Neural progenitor cell (in vitro differentiated cells): Measurements from ENCODE around the gene SDK2. TPM values are rescaled to one million over a fixed set of nuclear protein-coding genes. Genes with fewer than 3 reads are reported as not detected.
"Not testable (repeated sequence)": the region's sequence is repeated elsewhere in the genome, so short reads cannot be mapped to it uniquely, and the experiment has no call there.

Experiments used
- DNase-seq: peaks from one replicate; pipeline ENCODE4 v3.0.0-alpha.2; 2016; ENCODE audit warnings: low spot score
- H2AFZ ChIP-seq: fragments of 200-600 bp; sonication (generic); replicated peaks from 2 replicates; pipeline ENCODE4 v1.6.1; 2016; ENCODE audit warnings: antibody characterized with exemption
- H3F3A ChIP-seq: fragments of 200-600 bp; sonication (generic); 2 replicates; pipeline ENCODE4 v1.6.1; 2016; ENCODE audit warnings: antibody characterized with exemption, low read depth
- H3K27ac ChIP-seq: fragments of 200-600 bp; sonication (generic); 2 replicates; pipeline ENCODE4 v1.5.1; 2016; ENCODE audit warnings: mild to moderate bottlenecking
- H3K27me3 ChIP-seq: fragments of 200-600 bp; sonication (generic); 2 replicates; pipeline ENCODE4 v1.6.1; 2016; ENCODE audit warnings: mild to moderate bottlenecking, moderate library complexity
- H3K36me3 ChIP-seq: fragments of 200-600 bp; sonication (generic); 2 replicates; pipeline ENCODE4 v1.5.1; 2016
- H3K4me1 ChIP-seq: fragments of 200-600 bp; sonication (generic); 2 replicates; pipeline ENCODE4 v1.6.1; 2016; ENCODE audit warnings: mixed run types
- H3K4me2 ChIP-seq: fragments of 200-600 bp; sonication (generic); 2 replicates; pipeline ENCODE4 v1.6.1; 2016
- H3K4me3 ChIP-seq: fragments of 200-600 bp; sonication (generic); 2 replicates; pipeline ENCODE4 v1.5.1; 2016
- H3K79me2 ChIP-seq: fragments of 200-600 bp; sonication (generic); 2 replicates; pipeline ENCODE4 v1.6.1; 2016; ENCODE audit warnings: low read depth
- H3K9ac ChIP-seq: fragments of 200-600 bp; sonication (generic); 2 replicates; pipeline ENCODE4 v1.6.1; 2016
- H3K9me3 ChIP-seq: fragments of 200-600 bp; sonication (generic); 2 replicates; pipeline ENCODE4 v1.5.1; 2016; ENCODE audit warnings: low read depth
- H4K20me1 ChIP-seq: fragments of 200-600 bp; sonication (generic); 2 replicates; pipeline ENCODE4 v1.6.1; 2016; ENCODE audit warnings: low read depth
- H3K27ac Mint-ChIP-seq: 3 replicates; pipeline ENCODE4 v1.8.0; 2021; ENCODE audit warnings: mixed read lengths
- H3K27me3 Mint-ChIP-seq: 2 replicates; pipeline ENCODE4 v1.8.0; 2022; ENCODE audit warnings: low read depth, mild to moderate bottlenecking, inconsistent platforms, moderate library complexity, mixed read lengths; ENCODE audit not compliant: insufficient read depth
- H3K36me3 Mint-ChIP-seq: 3 replicates; pipeline ENCODE4 v1.8.0; 2021; ENCODE audit warnings: mixed read lengths
- H3K4me1 Mint-ChIP-seq: 3 replicates; pipeline ENCODE4 v1.8.0; 2021; ENCODE audit warnings: mixed read lengths
- H3K4me3 Mint-ChIP-seq: 3 replicates; pipeline ENCODE4 v1.8.0; 2021; ENCODE audit warnings: mild to moderate bottlenecking, moderate library complexity, mixed read lengths
- H3K9me3 Mint-ChIP-seq: 3 replicates; pipeline ENCODE4 v1.8.0; 2020; ENCODE audit warnings: mixed read lengths
- EZH2 ChIP-seq: fragments of 200-600 bp; sonication (generic); IDR thresholded peaks from 2 replicates; pipeline ENCODE4 v1.6.1; 2017; ENCODE audit warnings: antibody characterized with exemption, mild to moderate bottlenecking, moderate library complexity
- EZH2phosphoT487 ChIP-seq: fragments of 200-600 bp; sonication (generic); IDR thresholded peaks from 2 replicates; pipeline ENCODE4 v1.6.1; 2017; ENCODE audit warnings: antibody characterized with exemption
- total RNA-seq: library from RNA; depleted of rRNA; stranded (reverse); fragments of >200 nt; gene quantifications from 2 replicates; pipeline ENCODE4 v1.2.3, GENCODE V29; 2015; ENCODE audit warnings: low replicate concordance
- TF ChIP-seq, protein P1 (sequence below): fragments of 200-600 bp; sonication (generic); IDR thresholded peaks from 2 replicates; pipeline ENCODE4 v1.5.1; 2017; ENCODE audit warnings: antibody characterized with exemption, mild to moderate bottlenecking

SDK2 gene
- total RNA-seq, 1 donor from 2014 or later = 15.3 TPM

DNA sequence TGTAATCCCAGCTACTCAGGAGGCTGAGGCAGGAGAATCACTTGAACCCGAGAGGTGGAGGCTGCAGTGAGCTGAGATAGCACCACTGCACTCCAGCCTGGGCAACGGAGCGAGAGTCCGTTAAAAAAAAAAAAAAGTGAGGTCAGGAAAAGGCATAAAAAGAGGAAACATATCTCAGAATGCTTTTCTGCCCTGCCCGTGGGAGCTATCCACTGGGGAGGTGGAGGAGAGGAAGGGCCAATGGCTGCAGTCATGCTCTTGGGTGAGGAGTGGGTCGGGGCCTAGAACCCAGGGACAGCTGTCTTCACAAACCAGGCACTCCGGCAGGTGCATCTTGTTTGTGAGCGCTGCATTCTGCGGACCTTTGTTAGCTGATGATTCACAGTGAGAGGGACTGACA lies 272.4 kb downstream of the SDK2 start:
- H3K9me3 ChIP-seq = no peaks in the 10 kb centered on the region
- no peaks in the 10 kb centered on the region for H4K20me1 ChIP-seq
- Mint-ChIP-seq H3K4me1 (peaks cover 10% of the 10 kb centered on the region), H3K27me3 (peaks cover 9% of the 10 kb centered on the region), H3K4me3 (no peak overlapping the region), H3K9me3 (no peaks in the 10 kb centered on the region), H3K27ac (no peak overlapping the region), H3K36me3 (peaks cover 28% of the 10 kb centered on the region)
- H3K4me2 ChIP-seq = no peak overlapping the region
- no peaks in the 10 kb centered on the region for H3K79me2 ChIP-seq
- H3K9ac ChIP-seq = no peak overlapping the region
- TF ChIP-seq, protein P1, sequence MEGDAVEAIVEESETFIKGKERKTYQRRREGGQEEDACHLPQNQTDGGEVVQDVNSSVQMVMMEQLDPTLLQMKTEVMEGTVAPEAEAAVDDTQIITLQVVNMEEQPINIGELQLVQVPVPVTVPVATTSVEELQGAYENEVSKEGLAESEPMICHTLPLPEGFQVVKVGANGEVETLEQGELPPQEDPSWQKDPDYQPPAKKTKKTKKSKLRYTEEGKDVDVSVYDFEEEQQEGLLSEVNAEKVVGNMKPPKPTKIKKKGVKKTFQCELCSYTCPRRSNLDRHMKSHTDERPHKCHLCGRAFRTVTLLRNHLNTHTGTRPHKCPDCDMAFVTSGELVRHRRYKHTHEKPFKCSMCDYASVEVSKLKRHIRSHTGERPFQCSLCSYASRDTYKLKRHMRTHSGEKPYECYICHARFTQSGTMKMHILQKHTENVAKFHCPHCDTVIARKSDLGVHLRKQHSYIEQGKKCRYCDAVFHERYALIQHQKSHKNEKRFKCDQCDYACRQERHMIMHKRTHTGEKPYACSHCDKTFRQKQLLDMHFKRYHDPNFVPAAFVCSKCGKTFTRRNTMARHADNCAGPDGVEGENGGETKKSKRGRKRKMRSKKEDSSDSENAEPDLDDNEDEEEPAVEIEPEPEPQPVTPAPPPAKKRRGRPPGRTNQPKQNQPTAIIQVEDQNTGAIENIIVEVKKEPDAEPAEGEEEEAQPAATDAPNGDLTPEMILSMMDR = no peak
- TF ChIP-seq EZH2phosphoT487 = no peak
- no peak for TF ChIP-seq EZH2
- no peak overlapping the region for H3K27ac ChIP-seq
- no peak overlapping the region for H3K4me3 ChIP-seq
- no peak overlapping the region for H2AFZ ChIP-seq
- no peaks in the 10 kb centered on the region for H3K27me3 ChIP-seq
- DNase-seq = no peak
- H3K36me3 ChIP-seq = no peaks in the 10 kb centered on the region
- no peaks in the 10 kb centered on the region for H3F3A ChIP-seq
- H3K4me1 ChIP-seq = no peaks in the 10 kb centered on the region

DNA sequence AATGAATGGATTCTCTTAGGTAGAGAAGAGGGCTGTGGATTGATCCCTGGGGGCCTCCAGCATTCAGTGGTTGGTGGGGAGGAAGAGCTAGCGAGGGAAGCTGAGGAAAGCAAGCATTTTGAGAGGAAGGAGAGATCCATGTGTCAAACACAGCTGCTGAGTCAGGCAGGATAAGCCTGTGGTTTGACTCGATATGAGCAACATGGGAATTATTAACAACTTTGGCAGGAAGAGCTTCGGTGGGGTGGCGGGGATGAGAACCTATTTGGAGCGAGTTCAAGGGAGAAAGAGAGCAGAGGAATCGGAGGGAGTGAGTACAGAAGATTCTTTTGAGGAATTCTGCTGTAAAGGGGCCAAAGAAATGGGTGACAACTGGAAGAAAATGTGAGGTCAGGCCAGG lies 273.0 kb downstream of the SDK2 start:
- Mint-ChIP-seq H3K4me1 (peaks cover 14% of the 10 kb centered on the region), H3K4me3 (peak overlapping the region; percentile 3)
- no peaks in the 10 kb centered on the region for H3K9me3 ChIP-seq

DNA sequence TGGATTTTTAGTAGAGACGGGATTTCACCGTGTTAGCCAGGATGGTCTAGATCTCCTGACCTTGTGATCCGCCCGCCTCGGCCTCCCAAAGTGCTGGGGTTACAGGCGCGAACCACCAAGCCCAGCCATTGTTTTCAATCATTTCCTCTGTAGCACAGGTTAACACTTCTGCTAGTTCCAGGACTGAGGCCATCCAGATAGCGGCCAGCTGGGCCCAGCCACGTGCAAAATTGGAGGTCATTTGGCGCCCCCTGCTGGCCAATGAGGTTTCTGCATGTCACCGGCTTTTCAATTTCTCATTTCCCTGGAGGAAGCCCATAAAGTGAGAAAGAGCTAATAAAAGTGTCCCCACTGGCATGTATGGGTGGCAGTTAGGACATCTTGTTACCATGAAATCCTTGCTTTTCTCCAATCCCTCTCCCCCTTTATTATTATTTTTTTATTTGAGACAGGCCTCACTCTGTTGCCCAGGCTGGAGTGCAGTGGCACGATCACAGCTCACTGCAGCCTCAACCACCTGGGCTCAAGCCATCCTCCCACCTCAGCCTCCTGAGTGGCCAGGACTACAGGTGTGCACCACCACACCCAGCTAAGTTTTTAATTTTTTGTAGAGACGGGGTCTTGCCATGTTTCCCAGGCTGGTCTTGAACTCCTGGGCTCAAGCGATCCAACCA lies 274.3 kb downstream of the SDK2 start:
- H3K4me3 ChIP-seq, H3K27me3 ChIP-seq, H3K4me2 ChIP-seq, H3K9ac ChIP-seq, H3K9me3 Mint-ChIP-seq, H3K27ac ChIP-seq, H3K79me2 ChIP-seq, H2AFZ ChIP-seq, H3K9me3 ChIP-seq, H3K27ac Mint-ChIP-seq, H3K36me3 ChIP-seq: not testable (repeated sequence)
- peaks cover 12% of the 10 kb centered on the region for H3K4me1 ChIP-seq
- peaks cover 12% of the 10 kb centered on the region for H3K27me3 Mint-ChIP-seq
- peaks cover 27% of the 10 kb centered on the region for H3K4me1 Mint-ChIP-seq
- peaks cover 16% of the 10 kb centered on the region for H4K20me1 ChIP-seq
- peak overlapping the region; percentile 21 for H3K4me3 Mint-ChIP-seq
- DNase-seq = peak; percentile 85
- TF ChIP-seq, protein P1 = peak; percentile 97
- H3F3A ChIP-seq = peaks cover 16% of the 10 kb centered on the region
- H3K36me3 Mint-ChIP-seq = peaks cover 21% of the 10 kb centered on the region

More for the DNA sequence above, 273.0 kb downstream of the SDK2 start:
- H3K27ac ChIP-seq = no peak overlapping the region
- H3K36me3 ChIP-seq = no peaks in the 10 kb centered on the region
- H3K79me2 ChIP-seq = no peaks in the 10 kb centered on the region
- H2AFZ ChIP-seq = no peak overlapping the region
- no peak for DNase-seq
- H3K9ac ChIP-seq = no peak overlapping the region
- Mint-ChIP-seq H3K27me3 (peaks cover 11% of the 10 kb centered on the region), H3K9me3 (no peaks in the 10 kb centered on the region), H3K36me3 (peaks cover 23% of the 10 kb centered on the region), H3K27ac (no peak overlapping the region)
- no peak overlapping the region for H3K4me2 ChIP-seq
- no peaks in the 10 kb centered on the region for H3K27me3 ChIP-seq
- H3K4me1 ChIP-seq = peaks cover 3% of the 10 kb centered on the region
- no peak overlapping the region for H3K4me3 ChIP-seq
- peaks cover 4% of the 10 kb centered on the region for H4K20me1 ChIP-seq
- H3F3A ChIP-seq = peaks cover 4% of the 10 kb centered on the region
- TF ChIP-seq, protein P1 = no peak
- no peak for TF ChIP-seq EZH2phosphoT487
- TF ChIP-seq EZH2 = no peak
